HL-60 (cell line): ENCODE measurements around the gene AGER.

ENCODE experiments used
- DNase-seq, 2 experiments: peaks; one replicate each; pipeline ENCODE4 v3.0.0-alpha.2; 2010 to 2020; ENCODE audit warnings: low read depth in 1 of 2, low spot score in 1 of 2
- H3K27ac ChIP-seq: fragments of 250-450 bp; sonication (Bioruptor Pico); replicated peaks from 2 replicates; pipeline ENCODE4 v1.5.1; 2020; ENCODE audit warnings: mild to moderate bottlenecking, moderate library complexity
- H3K27me3 ChIP-seq: fragments of 250-450 bp; sonication (Bioruptor Pico); 2 replicates; pipeline ENCODE4 v1.5.1; 2021; ENCODE audit warnings: mild to moderate bottlenecking, moderate library complexity; ENCODE audit not compliant: insufficient read depth, poor library complexity, severe bottlenecking
- H3K4me3 ChIP-seq: replicated peaks from 2 replicates; pipeline ENCODE4 v1.5.1; 2011; ENCODE audit warnings: mild to moderate bottlenecking, control low read depth, low read length; ENCODE audit not compliant: insufficient read depth
- CTCF ChIP-seq: IDR thresholded peaks from one replicate; pipeline ENCODE4 v1.5.1; 2011; ENCODE audit warnings: low read length, control low read depth, inconsistent platforms; ENCODE audit not compliant: insufficient read depth
- GABPA ChIP-seq: IDR thresholded peaks from 2 replicates; pipeline ENCODE4 v1.6.1; 2012; ENCODE audit warnings: low read depth
- POLR2AphosphoS5 ChIP-seq: IDR thresholded peaks from 2 replicates; pipeline ENCODE4 v1.6.1; 2012; ENCODE audit warnings: low read depth
- SPI1 ChIP-seq: IDR thresholded peaks from 2 replicates; pipeline ENCODE4 v1.6.1; 2012; ENCODE audit warnings: low read depth, mild to moderate bottlenecking, borderline replicate concordance
- TF ChIP-seq, protein P1 (sequence below): IDR thresholded peaks from 2 replicates; pipeline ENCODE4 v1.6.1; 2012; ENCODE audit warnings: low read depth; ENCODE audit not compliant: insufficient replicate concordance

Gene AGER

GRCh38 chr6:32218167-32218566, 34.1 kb upstream of the AGER start:
- no peak for TF ChIP-seq SPI1
- TF ChIP-seq POLR2AphosphoS5, result no peak
- TF ChIP-seq CTCF, result no peak
- TF ChIP-seq, protein P1, sequence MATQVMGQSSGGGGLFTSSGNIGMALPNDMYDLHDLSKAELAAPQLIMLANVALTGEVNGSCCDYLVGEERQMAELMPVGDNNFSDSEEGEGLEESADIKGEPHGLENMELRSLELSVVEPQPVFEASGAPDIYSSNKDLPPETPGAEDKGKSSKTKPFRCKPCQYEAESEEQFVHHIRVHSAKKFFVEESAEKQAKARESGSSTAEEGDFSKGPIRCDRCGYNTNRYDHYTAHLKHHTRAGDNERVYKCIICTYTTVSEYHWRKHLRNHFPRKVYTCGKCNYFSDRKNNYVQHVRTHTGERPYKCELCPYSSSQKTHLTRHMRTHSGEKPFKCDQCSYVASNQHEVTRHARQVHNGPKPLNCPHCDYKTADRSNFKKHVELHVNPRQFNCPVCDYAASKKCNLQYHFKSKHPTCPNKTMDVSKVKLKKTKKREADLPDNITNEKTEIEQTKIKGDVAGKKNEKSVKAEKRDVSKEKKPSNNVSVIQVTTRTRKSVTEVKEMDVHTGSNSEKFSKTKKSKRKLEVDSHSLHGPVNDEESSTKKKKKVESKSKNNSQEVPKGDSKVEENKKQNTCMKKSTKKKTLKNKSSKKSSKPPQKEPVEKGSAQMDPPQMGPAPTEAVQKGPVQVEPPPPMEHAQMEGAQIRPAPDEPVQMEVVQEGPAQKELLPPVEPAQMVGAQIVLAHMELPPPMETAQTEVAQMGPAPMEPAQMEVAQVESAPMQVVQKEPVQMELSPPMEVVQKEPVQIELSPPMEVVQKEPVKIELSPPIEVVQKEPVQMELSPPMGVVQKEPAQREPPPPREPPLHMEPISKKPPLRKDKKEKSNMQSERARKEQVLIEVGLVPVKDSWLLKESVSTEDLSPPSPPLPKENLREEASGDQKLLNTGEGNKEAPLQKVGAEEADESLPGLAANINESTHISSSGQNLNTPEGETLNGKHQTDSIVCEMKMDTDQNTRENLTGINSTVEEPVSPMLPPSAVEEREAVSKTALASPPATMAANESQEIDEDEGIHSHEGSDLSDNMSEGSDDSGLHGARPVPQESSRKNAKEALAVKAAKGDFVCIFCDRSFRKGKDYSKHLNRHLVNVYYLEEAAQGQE, result no peak
- no peak for TF ChIP-seq GABPA
- no peak for DNase-seq
- H3K27me3 ChIP-seq, result no peaks in the 10 kb centered on the region
- H3K27ac ChIP-seq, result no peak overlapping the region
- H3K4me3 ChIP-seq, result no peak overlapping the region

GRCh38 chr6:32216998-32217397, 32.9 kb upstream of the AGER start:
- Histone ChIP-seq H3K27me3 (no peaks in the 10 kb centered on the region), H3K4me3 (no peak overlapping the region), H3K27ac (no peak overlapping the region)
- DNase-seq, result no peak
- TF ChIP-seq, protein P1, result no peak
- no peak for TF ChIP-seq POLR2AphosphoS5

DNA sequence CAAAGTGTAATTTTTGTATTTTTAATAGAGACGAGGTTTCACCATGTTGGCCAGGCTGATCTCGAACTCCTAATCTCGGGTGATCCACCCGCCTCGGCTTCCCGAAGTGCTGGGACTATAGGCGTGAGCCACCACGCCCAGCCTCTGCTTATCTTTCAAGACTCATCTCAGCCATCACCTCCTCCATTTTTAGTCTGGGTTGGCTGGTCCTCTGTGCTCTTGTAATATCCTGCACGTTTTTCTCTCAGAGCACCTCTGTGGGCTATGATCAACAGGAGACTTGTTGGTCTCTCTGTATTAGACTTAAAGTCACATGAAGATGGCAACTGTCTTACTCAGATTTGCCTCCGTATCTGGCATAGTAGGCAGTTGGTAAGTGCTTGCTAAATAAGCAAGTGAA, 32.2 kb upstream of the AGER start:
- no peak for DNase-seq
- H3K4me3 ChIP-seq, result no peak overlapping the region
- H3K27ac ChIP-seq, result no peak overlapping the region
- TF ChIP-seq CTCF (no peak), SPI1 (no peak), POLR2AphosphoS5 (no peak), GABPA (no peak)
- TF ChIP-seq, protein P1, result no peak
- no peaks in the 10 kb centered on the region for H3K27me3 ChIP-seq

DNA sequence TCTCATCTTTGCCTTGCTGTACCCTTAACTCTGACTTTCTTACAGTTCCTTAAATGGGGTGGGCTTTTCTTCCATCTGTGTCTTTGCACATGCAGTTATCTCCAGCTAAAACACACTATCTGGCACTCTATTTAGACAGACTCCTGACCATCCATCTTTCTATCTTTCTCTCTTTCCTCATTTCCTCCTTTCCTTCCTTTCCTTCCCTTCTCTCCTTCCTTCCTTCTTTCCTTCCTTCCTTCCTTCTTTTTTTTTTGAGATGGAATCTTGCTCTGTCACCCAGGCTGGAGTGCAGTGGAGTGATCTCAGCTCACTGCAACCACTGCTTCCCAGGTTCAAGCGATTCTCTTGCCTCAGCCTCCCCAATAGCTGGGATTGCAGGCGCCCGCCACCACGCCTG, 31.6 kb upstream of the AGER start:
- Histone ChIP-seq H3K27me3 (no peaks in the 10 kb centered on the region), H3K4me3 (no peak overlapping the region), H3K27ac (no peak overlapping the region)
- TF ChIP-seq POLR2AphosphoS5, result no peak
- TF ChIP-seq, protein P1, result no peak
- TF ChIP-seq CTCF, result no peak
- no peak for TF ChIP-seq GABPA
- TF ChIP-seq SPI1, result no peak
- no peak for DNase-seq
